OCI-LY1 (cell line): ENCODE data around the gene VCAN.

Experiments used
- H2AFZ ChIP-seq: fragments of 200-600 bp; sonication (generic), shearing (Covaris generic); 2 replicates; pipeline ENCODE4 v1.6.0; 2014; ENCODE audit warnings: antibody characterized with exemption, mild to moderate bottlenecking, low read length
- H3F3A ChIP-seq: fragments of 200-600 bp; sonication (generic), shearing (Covaris generic); 2 replicates; pipeline ENCODE4 v1.6.0; 2014; ENCODE audit warnings: mild to moderate bottlenecking, antibody characterized with exemption, low read length, moderate library complexity; ENCODE audit not compliant: insufficient read depth
- H3K27ac ChIP-seq: fragments of 200-600 bp; sonication (generic); 2 replicates; pipeline ENCODE4 v1.5.1; 2014; ENCODE audit warnings: low read length, mixed run types, mild to moderate bottlenecking, low read depth; ENCODE audit not compliant: poor library complexity, severe bottlenecking
- H3K27me3 ChIP-seq: fragments of 200-600 bp; sonication (generic); 2 replicates; pipeline ENCODE4 v1.6.0; 2014; ENCODE audit warnings: antibody characterized with exemption, mild to moderate bottlenecking, low read length, moderate library complexity; ENCODE audit not compliant: insufficient read depth
- H3K36me3 ChIP-seq: fragments of 200-600 bp; sonication (generic); 2 replicates; pipeline ENCODE4 v1.6.1; 2014; ENCODE audit warnings: mild to moderate bottlenecking, antibody characterized with exemption, low read length, moderate library complexity, mixed read lengths; ENCODE audit not compliant: insufficient read depth
- H3K4me1 ChIP-seq: fragments of 200-600 bp; sonication (generic); 2 replicates; pipeline ENCODE4 v1.5.1; 2014; ENCODE audit warnings: mild to moderate bottlenecking, low read length, moderate library complexity; ENCODE audit not compliant: insufficient read depth, severe bottlenecking
- H3K4me2 ChIP-seq: fragments of 200-600 bp; sonication (generic), shearing (Covaris generic); 2 replicates; pipeline ENCODE4 v1.6.1; 2014; ENCODE audit warnings: low read length
- H3K4me3 ChIP-seq: fragments of 200-600 bp; sonication (generic); 2 replicates; pipeline ENCODE4 v1.5.1; 2014; ENCODE audit warnings: low read length, low read depth, mild to moderate bottlenecking, mixed read lengths; ENCODE audit not compliant: poor library complexity, severe bottlenecking
- H3K79me2 ChIP-seq: fragments of 200-600 bp; shearing (Covaris generic); 2 replicates; pipeline ENCODE4 v1.6.1; 2016; ENCODE audit warnings: mixed run types, low read length, mixed read lengths; ENCODE audit not compliant: insufficient read depth
- H3K9ac ChIP-seq: fragments of 200-600 bp; sonication (generic), shearing (Covaris generic); 2 replicates; pipeline ENCODE4 v1.6.1; 2014; ENCODE audit warnings: mild to moderate bottlenecking, low read length, mixed read lengths
- H3K9me2 ChIP-seq: fragments of 200-600 bp; sonication (generic), shearing (Covaris generic); 2 replicates; pipeline ENCODE4 v1.6.1; 2014; ENCODE audit warnings: low read depth, mild to moderate bottlenecking, low read length, mixed read lengths
- H3K9me3 ChIP-seq: fragments of 200-600 bp; shearing (Covaris generic); 2 replicates; pipeline ENCODE4 v1.6.1; 2014; ENCODE audit warnings: low read length, mixed read lengths
- H4K20me1 ChIP-seq: fragments of 200-600 bp; sonication (generic), shearing (Covaris generic); 2 replicates; pipeline ENCODE4 v1.6.0; 2016; ENCODE audit warnings: mild to moderate bottlenecking, low read length; ENCODE audit not compliant: insufficient read depth
- EZH2 ChIP-seq: fragments of 200-600 bp; sonication (generic), shearing (Covaris generic); IDR thresholded peaks from 2 replicates; pipeline ENCODE4 v1.8.0; 2017; ENCODE audit warnings: borderline replicate concordance, mixed run types, mild to moderate bottlenecking, antibody characterized with exemption, low read length, moderate library complexity, mixed read lengths
- TF ChIP-seq, protein P1 (sequence below): fragments of 200-600 bp; sonication (generic), shearing (Covaris generic); IDR thresholded peaks from 2 replicates; pipeline ENCODE4 v1.5.1; 2017; ENCODE audit warnings: mild to moderate bottlenecking, antibody characterized with exemption, low read length, moderate library complexity, mixed read lengths

VCAN gene

GRCh38 chr5:83572271-83572670 lies 100.7 kb downstream of the VCAN start:
- no peak overlapping the region for H3K4me2 ChIP-seq
- no peaks in the 10 kb centered on the region for H3K9me3 ChIP-seq
- H4K20me1 ChIP-seq, result no peaks in the 10 kb centered on the region
- H3K27ac ChIP-seq, result no peak overlapping the region
- H2AFZ ChIP-seq, result no peak overlapping the region
- H3K4me1 ChIP-seq, result no peaks in the 10 kb centered on the region
- H3K9ac ChIP-seq, result no peak overlapping the region
- no peaks in the 10 kb centered on the region for H3K27me3 ChIP-seq
- no peaks in the 10 kb centered on the region for H3K79me2 ChIP-seq
- no peak overlapping the region for H3K4me3 ChIP-seq
- no peaks in the 10 kb centered on the region for H3F3A ChIP-seq
- TF ChIP-seq, protein P1, sequence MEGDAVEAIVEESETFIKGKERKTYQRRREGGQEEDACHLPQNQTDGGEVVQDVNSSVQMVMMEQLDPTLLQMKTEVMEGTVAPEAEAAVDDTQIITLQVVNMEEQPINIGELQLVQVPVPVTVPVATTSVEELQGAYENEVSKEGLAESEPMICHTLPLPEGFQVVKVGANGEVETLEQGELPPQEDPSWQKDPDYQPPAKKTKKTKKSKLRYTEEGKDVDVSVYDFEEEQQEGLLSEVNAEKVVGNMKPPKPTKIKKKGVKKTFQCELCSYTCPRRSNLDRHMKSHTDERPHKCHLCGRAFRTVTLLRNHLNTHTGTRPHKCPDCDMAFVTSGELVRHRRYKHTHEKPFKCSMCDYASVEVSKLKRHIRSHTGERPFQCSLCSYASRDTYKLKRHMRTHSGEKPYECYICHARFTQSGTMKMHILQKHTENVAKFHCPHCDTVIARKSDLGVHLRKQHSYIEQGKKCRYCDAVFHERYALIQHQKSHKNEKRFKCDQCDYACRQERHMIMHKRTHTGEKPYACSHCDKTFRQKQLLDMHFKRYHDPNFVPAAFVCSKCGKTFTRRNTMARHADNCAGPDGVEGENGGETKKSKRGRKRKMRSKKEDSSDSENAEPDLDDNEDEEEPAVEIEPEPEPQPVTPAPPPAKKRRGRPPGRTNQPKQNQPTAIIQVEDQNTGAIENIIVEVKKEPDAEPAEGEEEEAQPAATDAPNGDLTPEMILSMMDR, result no peak
- TF ChIP-seq EZH2, result no peak
- no peaks in the 10 kb centered on the region for H3K9me2 ChIP-seq
- no peaks in the 10 kb centered on the region for H3K36me3 ChIP-seq

GRCh38 chr5:83576341-83576740 lies 104.8 kb downstream of the VCAN start:
- TF ChIP-seq, protein P1, result no peak
- Histone ChIP-seq H3K27ac (no peak overlapping the region), H3K4me1 (no peaks in the 10 kb centered on the region), H3K27me3 (no peaks in the 10 kb centered on the region), H4K20me1 (no peaks in the 10 kb centered on the region), H2AFZ (no peak overlapping the region), H3F3A (no peaks in the 10 kb centered on the region), H3K9ac (no peak overlapping the region), H3K9me3 (no peaks in the 10 kb centered on the region), H3K9me2 (no peaks in the 10 kb centered on the region), H3K79me2 (no peaks in the 10 kb centered on the region), H3K4me3 (no peak overlapping the region), H3K36me3 (no peaks in the 10 kb centered on the region), H3K4me2 (no peak overlapping the region)

DNA sequence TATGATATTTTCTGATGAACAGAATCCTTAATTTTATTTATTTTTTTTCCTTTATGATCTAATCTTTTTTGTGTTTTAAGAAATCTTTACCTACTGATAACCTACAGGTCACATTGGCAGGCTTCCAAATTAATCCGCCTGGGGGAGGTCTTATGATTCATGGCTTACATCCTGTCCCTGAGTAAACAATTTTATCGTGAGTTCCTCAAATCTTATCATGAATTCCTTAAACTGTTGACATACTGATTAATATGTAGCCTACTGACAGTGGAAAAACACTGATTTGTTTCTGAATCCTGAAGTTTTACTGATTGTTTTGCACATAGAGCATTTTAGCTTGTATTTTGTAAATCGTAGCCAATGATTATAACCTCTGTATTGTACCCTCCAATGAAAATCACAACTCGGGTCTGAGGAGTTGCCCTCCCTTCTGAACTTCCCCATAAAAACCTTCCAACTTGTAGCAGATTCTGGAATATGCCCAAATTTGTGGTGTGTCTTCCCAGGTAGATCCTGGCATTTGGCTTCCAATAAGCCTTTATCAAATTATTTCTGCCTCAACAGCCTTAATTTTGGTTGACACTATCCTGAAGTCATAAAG lies 105.6 kb downstream of the VCAN start:
- H3K27me3 ChIP-seq, result no peaks in the 10 kb centered on the region
- H3F3A ChIP-seq, result no peaks in the 10 kb centered on the region
- no peak overlapping the region for H3K9ac ChIP-seq
- H3K27ac ChIP-seq, result no peak overlapping the region
- H3K36me3 ChIP-seq, result no peaks in the 10 kb centered on the region
- no peaks in the 10 kb centered on the region for H3K9me2 ChIP-seq
- no peaks in the 10 kb centered on the region for H4K20me1 ChIP-seq
- H3K4me1 ChIP-seq, result no peaks in the 10 kb centered on the region
- H3K79me2 ChIP-seq, result no peaks in the 10 kb centered on the region
- H3K4me3 ChIP-seq, result no peak overlapping the region
- no peak for TF ChIP-seq EZH2
- TF ChIP-seq, protein P1, result no peak
- H2AFZ ChIP-seq, result no peak overlapping the region
- no peaks in the 10 kb centered on the region for H3K9me3 ChIP-seq
- H3K4me2 ChIP-seq, result no peak overlapping the region
